Hair follicular keratinocyte (primary cell): Measurements from ENCODE around the gene TRAPPC13. TPM values are rescaled to one million over a fixed set of nuclear protein-coding genes. Genes with fewer than 3 reads are reported as not detected.

ENCODE experiments used
- total RNA-seq: library from RNA; depleted of rRNA; stranded (reverse); fragments of >200 nt; gene quantifications from 2 replicates; pipeline ENCODE4 v1.2.3, GENCODE V29; 2015

TRAPPC13 gene, protein sequence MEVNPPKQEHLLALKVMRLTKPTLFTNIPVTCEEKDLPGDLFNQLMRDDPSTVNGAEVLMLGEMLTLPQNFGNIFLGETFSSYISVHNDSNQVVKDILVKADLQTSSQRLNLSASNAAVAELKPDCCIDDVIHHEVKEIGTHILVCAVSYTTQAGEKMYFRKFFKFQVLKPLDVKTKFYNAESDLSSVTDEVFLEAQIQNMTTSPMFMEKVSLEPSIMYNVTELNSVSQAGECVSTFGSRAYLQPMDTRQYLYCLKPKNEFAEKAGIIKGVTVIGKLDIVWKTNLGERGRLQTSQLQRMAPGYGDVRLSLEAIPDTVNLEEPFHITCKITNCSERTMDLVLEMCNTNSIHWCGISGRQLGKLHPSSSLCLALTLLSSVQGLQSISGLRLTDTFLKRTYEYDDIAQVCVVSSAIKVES
- 11.8 and 19.6 TPM in 2 replicates for total RNA-seq

DNA sequence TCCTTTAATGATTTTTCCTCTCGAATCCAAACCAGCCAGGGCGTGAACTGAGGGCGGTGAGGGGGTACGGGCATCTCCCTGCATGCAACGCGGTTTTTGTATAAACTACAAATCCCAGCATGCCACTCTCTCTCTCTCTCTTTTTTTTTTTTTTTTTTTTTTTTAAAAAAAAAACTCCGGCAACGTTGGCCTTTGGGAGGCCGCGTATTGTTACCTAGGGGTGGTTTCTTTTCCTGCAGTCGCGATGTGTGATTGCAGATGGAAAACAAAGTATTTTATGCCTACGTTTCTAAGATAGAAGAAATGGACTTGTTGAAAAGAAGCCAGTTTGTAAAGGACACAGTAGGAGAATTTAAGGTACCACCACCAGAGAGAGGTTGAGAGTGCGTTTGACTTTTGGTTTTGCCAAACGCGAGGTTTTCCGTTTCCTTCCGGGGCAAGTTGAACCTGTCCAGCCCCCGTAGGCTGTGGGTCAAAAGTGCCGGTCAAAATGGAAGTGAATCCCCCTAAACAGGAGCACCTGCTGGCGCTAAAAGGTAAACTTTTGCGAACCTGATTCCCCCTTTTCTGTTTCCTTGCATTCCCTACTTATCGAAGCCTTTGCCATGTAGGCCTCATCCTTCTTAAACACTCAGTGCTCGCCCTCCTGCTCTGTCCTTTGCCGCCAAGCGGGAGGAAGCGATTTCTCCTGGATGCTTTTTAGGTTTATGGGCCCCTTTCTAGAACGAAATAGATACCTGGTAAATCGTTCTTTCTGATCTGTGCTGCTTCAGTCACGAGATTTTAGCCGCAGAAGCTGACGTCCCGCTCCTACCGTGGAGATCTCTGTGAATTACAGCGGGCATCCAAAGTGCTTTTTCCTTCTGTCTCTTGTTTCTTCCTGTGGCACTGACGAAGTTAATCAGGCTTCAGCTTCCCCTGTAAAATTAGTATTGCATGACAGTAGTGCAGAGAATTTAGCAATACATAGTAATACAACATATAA lies at the start of gene TRAPPC13, which contains the start of gene SHLD3:
TSS of gene TRAPPC13 (plus strand) at position 457 of the 985 bp plus-strand sequence. CDS start at position 491, 34 bp downstream.
TSS of gene SHLD3 (plus strand) at position 457 of the 985 bp plus-strand sequence. CDS start 4,561 bp downstream, outside the sequence.

DNA sequence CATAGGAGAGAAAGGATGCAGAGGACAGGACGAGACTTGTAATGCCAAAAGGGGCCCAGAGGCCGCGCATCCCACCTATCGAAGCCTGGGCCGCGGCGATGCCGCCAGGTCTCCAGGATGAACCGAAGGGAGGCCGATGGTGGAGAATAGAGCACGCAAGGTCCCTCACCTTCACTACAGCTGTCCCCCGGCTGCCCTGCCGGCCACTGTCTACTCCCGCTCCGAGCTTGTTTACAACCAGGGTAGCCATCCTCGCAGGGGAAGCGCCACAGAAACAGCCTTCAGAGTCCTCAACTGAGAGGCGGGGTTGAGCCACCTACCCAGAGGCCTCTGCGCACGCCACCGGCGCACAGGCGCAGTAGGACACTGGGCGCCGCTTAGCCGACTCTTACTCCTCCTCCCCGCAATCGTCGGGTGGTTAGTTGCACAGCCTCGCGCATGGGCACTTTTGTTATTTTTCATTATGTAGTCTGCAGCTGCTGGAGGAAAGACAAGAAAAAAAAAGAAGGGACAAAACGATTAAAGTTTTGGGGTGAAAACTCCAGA lies 729 bp upstream of the TRAPPC13 start, which contains the start of gene TRIM23:
TSS of gene TRIM23 (minus strand) at position 309 of the 546 bp plus-strand sequence. CDS start at position 250, 59 bp downstream.

Other genes with a start within 250 kb of the TRAPPC13 start
- gene ADAMTS6, start 143.1 kb upstream of the TRAPPC13 start, total RNA-seq, result 22.0 and 24.4 TPM in 2 replicates
- gene CENPK, start 61.9 kb upstream of the TRAPPC13 start, total RNA-seq, result 10.5 and 21.7 TPM in 2 replicates
- 17.5 and 20.1 TPM in 2 replicates for gene PPWD1, start 61.7 kb upstream of the TRAPPC13 start, total RNA-seq
- gene TRIM23, start 694 bp upstream of the TRAPPC13 start, total RNA-seq, result 5.9 and 8.8 TPM in 2 replicates
- gene SHLD3, start within 50 bp of the TRAPPC13 start, total RNA-seq, result 1.8 and 3.6 TPM in 2 replicates
- 8.0 and 14.4 TPM in 2 replicates for gene SGTB, start 97.1 kb downstream of the TRAPPC13 start, total RNA-seq
- 22.5 and 26.4 TPM in 2 replicates for gene NLN, start 97.2 kb downstream of the TRAPPC13 start, total RNA-seq